ENCODE results near the gene P2RY2.

P2RY2 gene

GRCh38 chr11:73215191-73216134 lies 2.6 kb upstream of the P2RY2 start:
- TF ChIP-seq CTCF (IDR thresholded peaks at IDR 0.05; ENCODE audit: insufficient read depth, low read depth, low read length, missing control alignments) = no peak
- H3K4me3 ChIP-seq (ENCODE audit: low read depth, low read length) = no peak overlapping the region
- DNase-seq (ENCODE audit: low read depth) = no peak

GRCh38 chr11:73216465-73216864 lies 1.6 kb upstream of the P2RY2 start:
- DNase-seq (ENCODE audit: low read depth) = no peak
- no peak for TF ChIP-seq CTCF (IDR thresholded peaks at IDR 0.05; ENCODE audit: insufficient read depth, low read depth, low read length, missing control alignments)
- no peak overlapping the region for H3K4me3 ChIP-seq (ENCODE audit: low read depth, low read length)

GRCh38 chr11:73217131-73217809 lies 811 bp upstream of the P2RY2 start:
- no peak overlapping the region for H3K4me3 ChIP-seq (ENCODE audit: low read depth, low read length)
- DNase-seq (ENCODE audit: low read depth) = no peak
- TF ChIP-seq CTCF (IDR thresholded peaks at IDR 0.05; ENCODE audit: insufficient read depth, low read depth, low read length, missing control alignments) = no peak

- peak overlapping the region; percentile 37 for H3K4me3 ChIP-seq (ENCODE audit: low read depth, low read length)
- no peak for DNase-seq (ENCODE audit: low read depth)
- TF ChIP-seq CTCF (IDR thresholded peaks at IDR 0.05; ENCODE audit: insufficient read depth, low read depth, low read length, missing control alignments) = no peak
Observed at GRCh38 chr11:73217810-73218105, 323 bp upstream of the P2RY2 start.

GRCh38 chr11:73218830-73219215 lies 742 bp downstream of the P2RY2 start:
- no peak overlapping the region for H3K4me3 ChIP-seq (ENCODE audit: low read depth, low read length)
- no peak for DNase-seq (ENCODE audit: low read depth)
- TF ChIP-seq CTCF (IDR thresholded peaks at IDR 0.05; ENCODE audit: insufficient read depth, low read depth, low read length, missing control alignments) = no peak

GRCh38 chr11:73219396-73220285 lies 1.6 kb downstream of the P2RY2 start:
- TF ChIP-seq CTCF (IDR thresholded peaks at IDR 0.05; ENCODE audit: insufficient read depth, low read depth, low read length, missing control alignments) = no peak
- DNase-seq (ENCODE audit: low read depth) = no peak
- H3K4me3 ChIP-seq (ENCODE audit: low read depth, low read length) = no peak overlapping the region

Data from GM12865 (cell line).